Kidney capillary endothelial cell (primary cell): ENCODE results near the gene TCF7L1.
"Not testable (repeated sequence)": the region's sequence is repeated elsewhere in the genome, so short reads cannot be mapped to it uniquely, and the experiment has no call there.

Source experiments
- DNase-seq: peaks from one replicate; pipeline ENCODE4 v3.0.0-alpha.2; 2018; ENCODE audit warnings: low spot score

Gene TCF7L1

DNA sequence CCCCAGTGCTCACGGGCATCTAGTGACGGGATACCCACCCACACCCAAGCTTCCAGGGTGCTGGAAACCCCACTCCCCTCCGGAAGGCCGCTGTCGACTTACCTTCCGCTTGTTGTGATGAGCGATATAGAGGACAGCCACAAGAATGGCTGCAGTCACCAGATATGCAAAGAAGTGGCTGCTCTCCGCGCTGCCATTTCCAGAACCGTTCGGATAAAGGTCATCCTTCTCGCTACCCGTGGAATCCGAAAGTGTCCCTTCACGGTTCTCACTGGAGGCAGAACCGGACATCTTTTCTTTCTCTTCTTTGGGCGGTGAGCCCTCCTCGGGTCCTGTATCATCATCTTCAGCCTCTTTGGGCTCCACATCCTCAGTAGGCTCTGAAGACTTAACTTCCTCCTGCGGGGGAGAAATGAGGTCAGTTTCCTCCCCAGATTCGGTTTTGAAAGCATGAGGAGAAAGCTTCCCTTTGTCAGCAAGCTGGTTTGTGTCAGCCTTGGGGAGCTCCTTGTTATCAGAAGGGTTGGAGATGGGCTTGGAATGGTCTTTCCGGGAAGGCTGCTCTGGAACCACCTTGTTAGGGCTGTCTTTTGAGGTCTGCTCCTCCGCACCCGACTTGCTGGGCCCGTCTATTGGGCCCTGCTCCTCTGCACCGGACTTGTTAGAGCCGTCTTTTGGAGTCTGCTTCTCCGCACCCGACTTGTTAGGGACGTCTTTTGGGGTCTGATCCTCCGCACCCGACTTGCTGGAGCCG, 193.4 kb downstream of the TCF7L1 start:
- DNase-seq, result peak; percentile 48

DNA sequence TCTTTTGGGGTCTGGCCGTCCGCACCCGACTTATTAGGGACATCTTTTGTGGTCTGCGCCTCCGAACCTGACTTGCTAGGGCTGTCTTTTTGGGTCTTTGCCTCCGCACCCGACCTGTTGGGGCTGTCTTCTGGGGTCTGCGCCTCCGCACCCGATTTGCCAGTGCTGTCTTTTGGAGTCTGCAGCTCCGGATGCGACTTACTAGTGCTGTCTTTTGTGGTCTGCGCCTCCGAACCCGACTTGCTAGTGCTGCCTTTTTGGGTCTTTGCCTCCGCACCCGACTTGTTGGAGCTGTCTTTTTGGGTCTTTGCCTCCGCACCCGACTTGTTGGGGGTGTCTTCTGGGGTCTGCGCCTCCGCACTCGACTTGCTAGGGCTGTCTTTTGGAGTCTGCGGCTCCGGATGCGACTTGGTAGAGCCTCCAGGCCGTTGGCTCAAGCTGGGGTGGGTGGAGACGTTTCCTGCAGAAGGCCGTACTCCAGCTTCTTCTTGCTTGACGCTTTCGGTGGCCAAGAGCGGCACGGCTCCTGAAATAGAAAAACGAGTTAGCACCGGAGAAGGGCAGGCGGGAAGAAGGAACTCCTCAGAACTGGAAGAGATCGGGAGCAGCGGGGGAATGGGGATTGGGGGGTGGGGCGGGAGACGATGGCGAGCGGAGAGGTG, 194.1 kb downstream of the TCF7L1 start:
- DNase-seq, result peak; percentile 26

DNA sequence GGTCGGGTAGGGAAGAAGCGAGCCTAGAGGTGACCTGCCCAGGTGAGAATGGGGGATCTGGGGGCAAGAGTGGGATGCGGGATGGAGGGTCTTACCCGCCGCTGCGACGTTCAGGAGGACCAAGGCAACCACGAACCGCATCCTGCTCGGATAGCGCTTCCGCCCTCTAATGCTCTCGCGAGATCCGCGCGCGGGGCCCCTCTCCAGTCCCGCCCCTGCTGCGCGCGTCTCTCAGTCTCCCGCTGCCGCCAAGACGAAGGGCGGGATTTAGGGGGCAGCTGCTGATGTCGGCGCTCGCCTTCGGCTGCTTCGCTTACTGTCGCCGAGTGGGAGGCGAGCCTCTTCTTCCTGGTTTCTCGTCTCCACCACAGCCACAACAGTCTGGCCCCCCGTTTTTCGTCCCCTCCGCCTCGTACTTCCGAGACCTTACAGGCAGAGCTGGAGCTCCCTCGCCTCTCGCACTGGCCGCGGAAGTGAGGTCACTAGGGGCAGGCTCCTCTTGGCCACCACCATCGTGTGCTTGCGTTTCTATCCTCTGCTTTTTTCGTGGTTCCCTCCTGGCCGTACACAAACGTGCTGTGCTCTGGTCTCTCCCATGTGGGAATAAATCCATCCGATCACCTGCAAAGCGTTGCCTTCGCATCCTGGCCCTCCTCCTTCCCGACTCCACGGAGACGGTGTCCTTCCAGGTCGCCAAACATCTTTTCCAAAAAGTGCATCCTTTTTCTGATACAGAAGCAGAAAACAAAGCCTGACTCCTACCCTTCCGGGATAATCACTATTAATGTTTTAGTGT, 194.8 kb downstream of the TCF7L1 start, which contains the start of gene TGOLN2:
Gene TGOLN2, minus strand, starts transcription at position 168 of the 796 bp plus-strand sequence. Its CDS starts 27 bp downstream, at position 141.
- DNase-seq, result peak; percentile 89

DNA sequence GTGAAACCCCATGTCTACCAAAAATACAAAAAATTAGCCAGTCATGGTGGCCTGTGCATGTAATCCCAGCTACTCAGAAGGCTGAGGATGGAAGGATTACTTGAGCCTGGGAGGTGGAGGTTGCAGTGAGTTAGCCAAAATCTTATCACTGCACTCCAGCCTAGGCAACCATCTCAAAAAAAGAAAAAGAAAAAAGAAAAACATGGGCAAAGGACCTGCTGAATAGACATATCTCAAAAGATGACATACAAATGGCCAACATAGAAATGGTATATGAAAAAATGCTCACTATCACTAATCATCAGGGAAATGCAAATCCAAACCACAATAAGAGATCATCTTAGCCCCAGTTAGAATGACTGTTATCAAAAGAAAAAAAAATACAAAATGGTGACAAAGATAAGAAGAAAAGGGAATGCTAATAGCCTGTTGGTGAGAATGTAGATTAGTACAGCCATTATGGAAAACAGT, 196.0 kb downstream of the TCF7L1 start:
- no peak for DNase-seq

DNA sequence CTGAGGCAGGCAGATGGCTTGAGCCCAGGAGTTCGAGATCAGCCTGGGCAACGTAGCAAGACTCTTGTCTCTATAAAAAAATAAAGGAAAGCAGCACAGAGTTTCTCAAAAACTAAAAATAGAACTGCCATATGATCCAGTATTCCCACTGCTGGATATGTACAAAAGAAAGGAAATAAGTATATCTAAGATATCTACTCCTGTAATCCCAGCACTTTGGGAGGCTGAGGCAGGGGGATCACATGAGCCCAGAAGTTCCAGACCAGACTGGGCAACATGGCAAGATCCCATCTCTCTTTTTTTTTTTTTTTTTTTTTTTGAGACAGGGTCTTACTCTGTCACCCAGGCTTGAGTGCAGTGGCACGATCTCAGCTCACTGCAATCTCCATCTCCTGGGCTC, 196.5 kb downstream of the TCF7L1 start:
- not testable (repeated sequence) for DNase-seq

DNA sequence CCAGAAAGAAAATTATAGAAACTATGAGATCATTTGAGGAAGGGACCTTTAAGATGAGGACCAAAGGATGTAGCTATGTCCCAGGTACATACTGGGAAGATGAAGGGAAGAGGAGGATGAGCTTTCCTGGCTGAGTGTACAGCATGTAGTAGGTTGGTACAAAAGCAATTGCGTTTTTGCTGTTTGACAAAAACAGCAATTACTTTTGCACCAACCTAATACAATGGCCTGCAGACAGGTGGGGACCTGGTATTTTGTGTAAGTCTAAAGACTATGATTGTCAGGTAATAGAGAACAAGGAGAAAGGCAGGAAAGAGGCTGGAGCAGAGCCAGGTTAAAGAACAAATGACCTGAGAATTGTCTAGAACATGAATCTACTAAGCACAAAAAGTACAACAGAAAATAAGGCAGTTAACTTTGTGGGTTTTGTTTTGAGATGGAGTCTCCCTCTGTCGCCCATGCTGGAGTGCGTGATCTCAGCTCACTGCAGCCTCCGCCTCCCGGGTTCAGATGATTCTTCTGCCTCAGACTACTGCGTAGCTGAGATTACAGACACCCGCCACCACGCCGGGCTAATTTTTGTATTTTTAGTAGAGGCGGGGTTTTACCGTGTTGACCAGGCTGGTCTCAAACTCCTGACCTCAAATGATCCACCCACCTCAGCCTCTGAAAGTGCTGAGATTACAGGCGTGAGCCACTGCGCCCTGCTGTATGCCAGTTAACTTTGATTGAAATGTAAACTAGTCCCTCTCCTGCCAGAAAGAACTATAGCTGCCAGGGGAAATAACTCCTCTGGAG, 197.8 kb downstream of the TCF7L1 start:
- DNase-seq, result no peak

DNA sequence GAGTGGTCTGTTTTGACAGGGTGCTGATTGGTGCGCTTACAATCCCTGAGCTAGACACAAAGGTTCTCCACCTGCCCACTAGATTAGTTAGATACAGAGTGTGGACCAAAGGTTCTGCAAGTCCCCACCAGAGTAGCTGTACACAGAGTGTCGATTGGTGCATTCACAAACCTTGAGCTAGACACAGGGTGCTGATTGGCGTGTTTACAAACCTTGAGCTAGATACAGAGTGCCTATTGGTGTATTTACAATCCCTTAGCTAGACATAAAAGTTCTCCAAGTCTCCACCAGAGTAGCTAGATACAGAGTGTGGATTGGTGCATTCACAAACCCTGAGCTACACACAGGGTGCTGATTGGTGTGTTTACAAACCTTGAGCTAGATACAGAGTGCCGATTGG, 200.7 kb downstream of the TCF7L1 start:
- not testable (repeated sequence) for DNase-seq

DNA sequence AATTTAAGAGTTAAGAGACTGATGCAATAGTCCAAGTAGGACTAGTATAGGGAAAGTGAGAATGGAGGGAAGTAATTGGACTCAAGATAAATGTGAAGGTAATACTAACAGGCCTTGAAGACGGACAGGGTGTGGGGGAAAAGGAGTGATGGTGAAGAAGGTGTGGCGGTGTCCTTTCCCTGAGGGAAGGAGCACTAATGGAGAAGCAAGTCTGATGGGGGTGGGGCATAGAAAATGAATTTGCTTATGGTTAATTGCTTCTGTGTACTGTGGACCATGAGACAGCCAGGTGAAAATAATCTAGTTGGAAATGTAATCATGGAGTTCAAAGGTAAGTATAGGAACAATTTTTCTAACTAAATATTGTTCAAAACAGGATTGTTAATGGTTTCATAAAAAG, 201.7 kb downstream of the TCF7L1 start:
- DNase-seq, result no peak

DNA sequence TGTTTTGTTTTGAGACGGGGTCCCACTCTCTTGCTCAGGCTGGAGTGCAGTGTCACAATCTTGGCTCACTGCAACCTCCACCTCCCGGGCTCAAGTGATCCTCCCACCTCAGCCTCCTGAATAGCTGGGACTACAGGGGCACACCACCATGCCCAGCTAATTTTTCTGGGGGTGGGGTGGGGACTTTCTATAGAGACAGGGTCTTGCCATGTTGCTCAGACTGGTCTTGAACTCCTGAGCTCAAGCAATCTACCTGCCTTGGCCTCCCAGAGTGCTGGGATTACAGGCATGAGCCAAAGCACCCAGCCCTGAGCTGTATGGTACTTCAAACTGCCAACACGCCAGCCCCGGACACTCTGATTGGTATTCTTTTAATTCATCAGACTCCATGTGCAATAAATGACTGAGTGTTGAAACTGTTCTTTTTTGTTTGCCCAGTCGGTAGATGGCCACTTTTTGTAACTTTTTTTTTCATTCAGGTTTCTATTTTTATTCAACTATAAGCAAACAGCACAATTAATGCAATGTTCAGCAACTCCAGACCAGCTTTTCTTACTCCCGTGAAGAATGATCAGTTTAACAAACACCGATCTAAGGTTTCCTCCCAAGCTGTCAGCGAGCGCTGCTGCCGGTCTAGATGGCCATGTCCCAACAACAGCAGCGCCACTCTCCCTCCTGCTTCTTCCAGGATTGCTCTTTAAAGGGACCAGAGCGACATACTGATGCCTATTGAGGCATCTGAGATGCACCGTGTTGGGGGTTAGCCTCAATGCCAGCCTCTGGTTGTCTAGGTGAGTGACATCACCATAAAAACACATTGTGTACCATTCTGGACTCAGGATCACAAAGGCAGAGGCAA, 207.1 kb downstream of the TCF7L1 start:
- DNase-seq, result no peak

DNA sequence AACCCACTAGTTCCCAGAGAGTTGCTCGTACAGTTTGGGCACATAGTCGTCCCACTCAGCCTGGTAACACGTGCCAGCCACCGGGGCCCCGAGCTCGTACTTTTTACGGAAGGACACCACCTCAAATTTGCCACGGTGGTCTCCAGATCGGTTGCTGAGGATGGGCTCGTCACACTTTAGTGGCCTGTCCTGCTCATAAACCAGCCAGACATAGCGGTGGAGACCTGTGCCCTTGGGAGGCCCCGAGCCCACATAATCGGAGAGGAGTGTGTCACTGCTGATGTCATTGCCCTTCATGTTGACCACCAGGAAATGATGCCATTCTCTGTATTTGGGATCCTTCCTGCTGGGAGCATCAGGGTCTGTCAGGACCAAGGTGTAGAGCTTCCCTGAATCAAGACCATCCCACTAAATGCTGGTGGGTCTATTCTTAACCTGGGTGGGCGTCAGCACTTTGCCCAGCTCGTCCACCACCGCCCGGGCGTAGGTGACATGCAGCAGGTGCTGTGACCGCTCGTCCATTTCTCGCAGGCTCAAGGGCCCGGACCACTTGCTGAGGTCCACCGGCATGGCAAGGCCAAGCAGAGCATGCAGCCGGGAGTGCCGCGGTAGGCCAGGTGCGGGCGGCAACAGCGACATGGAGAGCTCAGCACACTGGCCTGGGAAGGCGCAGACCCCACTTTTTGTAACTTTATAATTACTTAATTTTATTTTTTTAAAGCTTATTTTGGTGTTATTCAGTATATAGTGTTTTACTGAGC, 208.3 kb downstream of the TCF7L1 start:
- DNase-seq, result no peak

DNA sequence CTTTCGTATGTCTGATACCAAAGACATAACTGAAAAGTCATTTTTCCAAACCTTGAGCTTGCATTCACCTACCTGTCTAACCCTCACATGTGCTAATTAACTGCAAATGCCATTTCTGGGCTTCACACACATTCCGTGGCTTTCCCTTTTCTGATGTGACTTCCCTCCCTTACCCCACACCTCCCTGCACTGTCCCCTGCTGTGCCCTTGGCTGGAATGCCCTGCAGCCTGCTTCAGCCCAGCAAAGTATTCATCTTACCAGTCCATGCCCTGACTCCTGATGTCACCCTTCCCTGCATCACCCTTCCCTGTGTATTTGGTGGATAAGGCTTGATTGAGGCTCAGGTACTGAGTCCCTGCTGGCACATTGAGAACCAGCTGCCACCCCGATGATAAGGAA, 209.0 kb downstream of the TCF7L1 start:
- DNase-seq, result no peak

DNA sequence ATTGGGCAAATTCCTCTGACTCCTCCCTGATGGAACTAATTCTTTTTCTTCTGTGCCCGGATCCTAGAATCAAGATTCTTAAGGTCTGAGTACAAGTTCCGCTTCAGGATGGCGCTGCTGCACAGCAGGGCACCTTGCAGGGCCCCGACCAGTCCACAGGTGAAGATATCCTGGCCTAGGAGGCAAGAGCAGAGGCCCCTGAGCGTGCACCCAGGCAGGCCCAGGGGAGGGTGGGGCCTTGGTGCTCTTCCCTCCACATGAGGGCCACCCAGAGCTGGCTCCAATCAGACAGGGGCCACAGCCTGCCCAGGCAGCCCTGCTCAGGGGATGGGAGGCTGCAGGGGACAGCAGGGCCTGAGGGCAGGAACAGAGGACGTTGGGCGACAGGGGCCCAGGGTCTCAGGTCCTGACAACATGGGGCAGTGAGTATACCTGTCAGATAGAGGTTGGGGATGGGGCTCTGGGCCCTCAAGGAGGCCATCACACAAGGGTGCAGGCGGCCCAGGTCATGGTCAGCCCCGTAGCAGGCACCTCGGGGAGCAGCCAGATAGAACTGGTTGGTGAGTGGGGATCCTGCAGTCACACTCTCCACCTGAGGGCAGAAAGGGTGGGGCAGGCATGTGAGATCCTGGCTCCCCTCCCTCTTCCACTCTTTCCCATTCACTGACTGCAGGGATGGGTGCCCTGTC, 210.2 kb downstream of the TCF7L1 start:
- not testable (repeated sequence) for DNase-seq

DNA sequence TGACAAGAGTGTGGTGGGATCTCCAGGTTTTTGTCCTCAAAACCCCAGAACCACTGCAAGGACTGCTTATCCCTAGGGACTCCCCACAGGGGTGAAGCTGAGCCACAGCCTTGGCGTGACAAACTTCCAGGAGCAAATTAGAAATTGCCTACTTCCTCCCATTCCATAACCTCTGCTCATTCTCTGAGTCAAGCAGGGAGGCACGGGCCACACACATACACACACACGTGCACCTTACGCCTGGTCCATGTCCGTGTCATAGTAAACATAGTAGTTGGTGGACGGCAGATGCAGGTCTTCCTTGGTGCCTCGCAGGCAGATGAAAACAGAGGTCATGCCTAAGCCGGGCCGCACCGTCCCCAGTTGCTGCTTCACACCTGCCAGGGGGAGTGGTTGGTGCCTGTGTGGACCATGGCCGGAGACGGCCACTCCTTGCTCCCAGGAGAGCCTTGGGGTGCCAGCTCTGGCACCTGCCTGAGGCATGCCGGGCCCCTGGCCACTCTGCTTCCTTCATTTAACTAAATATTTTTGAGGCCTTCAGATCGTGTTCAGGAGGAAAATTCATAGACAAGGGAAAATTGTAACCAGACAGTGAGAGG, 211.3 kb downstream of the TCF7L1 start:
- DNase-seq, result no peak

DNA sequence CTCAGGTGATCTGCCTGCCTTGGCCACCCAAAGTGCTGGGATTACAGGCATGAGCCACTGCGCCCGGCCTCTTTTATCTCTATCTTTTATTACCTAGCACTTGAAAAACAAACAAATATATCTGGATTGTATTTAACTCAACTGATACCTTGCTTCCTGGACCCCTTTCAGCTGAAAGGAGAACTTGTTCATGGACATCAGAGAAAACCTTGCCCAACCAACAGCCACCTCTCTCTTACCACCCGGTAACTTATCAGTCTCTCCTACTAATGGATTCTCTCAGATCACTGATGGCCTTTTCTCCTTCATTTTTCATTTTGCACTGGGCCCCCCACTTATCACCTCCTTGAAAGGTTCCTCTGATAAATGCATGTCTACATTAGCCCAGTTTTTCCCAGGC, 214.4 kb downstream of the TCF7L1 start:
- no peak for DNase-seq

DNA sequence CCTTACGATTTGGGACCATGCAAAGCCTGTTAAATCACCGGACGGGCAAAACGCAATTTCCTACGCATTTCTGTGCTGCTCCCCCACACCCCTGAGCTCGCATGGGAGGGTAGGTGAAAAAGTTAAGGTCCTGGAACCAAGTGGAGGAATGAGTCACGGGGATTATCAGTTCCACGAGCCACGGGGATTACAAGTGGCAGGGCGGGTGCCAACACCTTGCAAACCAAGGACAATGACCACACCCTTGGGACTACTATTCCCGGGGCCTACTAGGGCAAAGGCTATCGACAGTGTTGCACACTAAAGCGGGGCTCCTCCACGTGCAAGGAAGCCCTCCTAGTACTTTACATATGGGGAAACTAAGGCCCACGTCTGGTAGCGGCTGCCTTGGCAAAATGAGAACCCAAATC, 220.7 kb downstream of the TCF7L1 start:
- DNase-seq, result peak; percentile 10

DNA sequence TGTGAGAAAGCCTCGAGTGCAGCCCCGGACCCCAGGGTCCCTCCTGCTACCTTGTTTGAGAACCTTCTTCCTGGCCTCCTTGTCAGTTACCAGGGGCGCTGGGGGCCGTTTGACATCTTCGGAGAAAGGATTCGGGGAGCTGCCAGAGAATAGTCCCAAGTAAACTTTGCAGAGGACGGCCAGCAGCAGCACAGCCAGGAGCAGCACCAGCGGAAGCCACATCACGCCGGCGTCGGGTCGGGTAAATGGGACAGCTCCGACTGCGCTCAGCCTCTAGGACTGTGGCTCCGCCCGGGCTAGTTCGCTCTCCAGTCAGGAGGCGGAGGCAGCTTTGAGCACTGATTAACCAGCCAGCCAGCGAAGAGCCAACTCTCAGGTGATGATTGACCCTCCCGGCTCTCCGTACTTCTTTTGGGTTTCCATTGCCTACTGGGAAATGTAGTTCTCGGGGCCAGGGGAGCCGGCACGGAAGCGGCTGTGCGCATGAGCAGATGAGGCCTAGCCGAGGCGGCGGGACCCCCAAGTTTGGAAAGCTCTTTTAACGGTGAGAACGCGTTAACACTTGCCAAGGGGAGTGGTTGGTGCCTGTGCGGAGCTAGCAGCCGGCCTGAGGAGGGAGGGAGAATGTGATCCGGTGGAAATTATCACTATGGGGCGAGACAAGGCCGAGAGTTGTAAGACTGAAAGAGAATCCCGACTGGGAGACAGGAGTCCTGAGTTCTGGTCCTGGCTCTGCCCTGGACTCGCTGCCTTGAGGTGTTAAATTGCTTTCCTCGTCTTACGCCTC, 221.3 kb downstream of the TCF7L1 start, which contains the start of the genes ELMOD3 and RETSAT:
Gene ELMOD3, plus strand, starts transcription at position 484 of the 787 bp plus-strand sequence. CDS start 2,430 bp downstream, outside the sequence.
Gene RETSAT, minus strand, starts transcription at position 243 of the 787 bp plus-strand sequence. Its CDS starts 21 bp downstream, at position 222.
- peak; percentile 98 for DNase-seq

DNA sequence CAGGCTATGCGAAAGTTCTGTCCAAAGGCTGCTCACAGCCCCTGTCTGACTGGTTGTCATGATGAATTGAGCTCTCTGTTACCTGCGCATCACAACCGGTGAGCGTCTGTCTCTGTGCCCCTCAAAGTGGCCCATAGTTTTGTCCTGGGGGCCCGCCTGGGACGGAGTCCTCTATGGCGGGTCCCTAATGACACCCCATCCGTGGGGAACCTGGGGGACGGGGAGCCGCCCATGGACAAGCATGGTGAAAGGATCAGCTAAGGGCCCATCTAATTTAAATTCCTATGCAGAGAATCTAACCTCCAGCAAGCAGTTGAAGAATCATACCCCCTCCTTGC, 221.8 kb downstream of the TCF7L1 start:
- no peak for DNase-seq

DNA sequence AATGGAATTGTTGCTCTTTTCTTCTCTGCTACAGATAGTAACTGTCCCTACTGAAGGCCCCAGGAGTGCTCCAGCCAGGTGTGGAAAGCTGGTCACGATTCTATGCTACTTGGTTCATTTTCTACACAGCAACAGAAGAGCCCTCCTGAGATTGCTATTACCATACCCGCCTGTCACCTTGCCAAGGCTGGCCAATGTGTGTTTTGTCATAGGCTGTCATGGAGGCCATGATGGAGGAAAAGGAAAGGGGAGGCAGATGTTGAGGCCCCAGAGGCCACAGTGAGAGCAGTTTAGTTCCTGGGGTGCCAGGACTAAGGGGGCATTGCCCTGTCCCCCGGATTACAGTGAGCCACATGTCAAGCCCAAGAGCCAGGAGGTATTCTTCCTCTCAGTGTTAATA, 222.3 kb downstream of the TCF7L1 start:
- DNase-seq, result no peak
